HG03432 (cell line): ENCODE measurements around the gene GJB4.

ENCODE experiments used
- ATAC-seq: cut with Tn5 transposase; IDR thresholded peaks from one replicate; pipeline ENCODE4 v1.9.1; 2021; ENCODE audit warnings: mild to moderate bottlenecking, moderate library complexity; ENCODE audit not compliant: unreplicated experiment

Gene GJB4

DNA sequence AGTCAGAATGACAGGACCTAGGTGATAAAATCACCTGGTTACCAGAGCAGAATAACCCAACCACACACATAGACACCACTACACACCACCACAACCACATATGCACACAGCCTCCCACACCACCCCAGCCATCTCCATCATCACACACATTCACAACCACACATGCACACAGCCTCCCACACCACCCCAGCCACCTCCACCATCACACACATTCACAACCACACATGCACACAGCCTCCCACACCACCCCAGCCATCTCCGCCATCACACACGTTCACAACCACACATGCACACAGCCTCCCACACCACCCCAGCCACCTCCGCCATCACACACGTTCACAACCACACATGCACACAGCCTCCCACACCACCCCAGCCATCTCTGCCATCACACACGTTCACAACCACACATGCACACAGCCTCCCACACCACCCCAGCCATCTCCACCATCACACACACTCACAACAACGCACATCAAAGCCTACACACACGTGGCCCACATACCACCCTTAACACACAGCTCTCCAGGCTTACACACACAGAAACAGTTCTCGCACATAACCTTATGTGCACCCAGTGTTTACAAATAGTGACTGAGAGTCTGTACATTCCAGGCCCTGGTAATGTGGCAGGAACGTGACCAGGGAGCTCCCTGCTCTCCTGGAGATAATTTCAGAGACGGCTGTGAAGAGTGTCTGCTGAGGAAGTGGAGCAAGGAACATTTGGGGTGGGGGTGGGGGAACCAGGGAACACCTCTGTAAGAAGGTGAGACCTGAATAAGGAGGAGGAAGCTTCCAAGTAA lies 18.2 kb downstream of the GJB4 start:
- no peak for ATAC-seq

DNA sequence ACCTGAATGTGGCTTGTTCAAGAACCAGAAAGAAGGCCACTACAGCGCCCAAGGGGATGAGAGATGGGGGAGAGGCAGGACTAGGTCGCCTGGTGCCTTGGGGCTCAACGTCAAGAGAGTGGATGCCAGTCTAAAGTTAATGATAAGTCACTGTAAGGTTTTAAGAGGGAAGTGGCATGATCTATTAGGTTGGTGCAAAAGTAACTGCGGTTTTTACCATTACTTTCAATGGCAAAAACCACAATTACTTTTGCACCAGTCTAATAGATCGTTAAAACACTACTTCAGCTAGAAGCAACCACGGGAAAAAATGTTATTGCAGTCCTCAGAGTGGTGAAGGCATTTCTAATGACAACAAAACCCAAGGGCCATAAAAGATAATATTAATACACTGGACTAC lies 18.8 kb downstream of the GJB4 start:
- no peak for ATAC-seq

DNA sequence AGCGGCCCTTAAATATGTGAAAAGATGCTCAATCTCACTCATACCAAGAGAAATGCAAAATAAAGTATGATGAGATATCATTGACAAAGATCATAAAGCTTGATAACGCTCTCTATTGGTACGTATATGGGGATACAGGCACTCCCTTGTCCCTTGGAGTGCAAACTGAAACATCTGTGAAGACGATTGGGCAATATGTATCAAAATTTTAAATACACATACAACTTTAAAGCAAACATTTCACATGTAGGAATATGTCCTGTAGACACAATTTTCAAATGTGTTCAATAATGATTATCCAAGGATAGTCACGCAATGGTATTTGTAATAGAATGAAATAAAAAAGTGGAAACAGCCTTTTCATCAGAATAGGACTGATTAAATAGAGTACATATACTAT lies 19.5 kb downstream of the GJB4 start:
- ATAC-seq, result no peak

DNA sequence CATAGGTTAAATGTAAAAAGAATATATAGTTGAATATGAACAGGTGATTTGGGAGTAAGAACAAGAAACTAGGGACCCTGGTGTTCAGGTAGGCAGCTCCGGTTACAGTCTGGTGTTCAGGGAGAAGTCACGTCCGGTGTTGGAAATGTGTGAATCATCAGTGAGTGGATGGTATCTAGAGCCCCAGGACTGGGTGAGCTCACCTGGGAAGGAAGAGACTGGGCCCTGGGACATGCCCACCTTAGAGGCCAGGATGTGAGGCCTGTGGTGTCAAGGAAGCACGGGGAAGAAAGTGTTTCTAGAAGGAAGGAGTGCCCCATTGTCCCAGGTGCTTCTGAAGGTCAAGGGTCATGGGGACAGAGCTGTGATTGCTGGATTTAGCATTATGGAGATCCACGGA lies 20.0 kb downstream of the GJB4 start:
- no peak for ATAC-seq

DNA sequence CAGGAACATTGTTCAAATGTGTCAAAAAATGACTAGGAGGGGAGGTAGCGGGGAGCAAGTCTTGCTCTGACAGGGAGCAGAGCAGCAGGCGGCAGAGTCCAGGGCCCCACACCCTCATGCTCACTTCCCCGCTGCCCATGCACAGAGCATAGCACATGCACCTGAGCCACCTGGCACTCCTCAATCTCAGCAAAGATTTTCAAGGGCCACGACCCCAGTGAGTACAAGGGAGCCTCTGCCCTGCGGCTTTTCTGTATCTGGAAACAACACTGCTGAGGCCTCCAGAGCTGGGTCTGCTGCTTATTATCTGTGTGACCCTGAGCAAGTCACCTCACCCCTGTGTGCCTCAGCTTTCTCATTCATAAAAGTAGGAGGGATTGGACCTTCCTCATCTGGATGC lies 20.4 kb downstream of the GJB4 start:
- ATAC-seq, result no peak

DNA sequence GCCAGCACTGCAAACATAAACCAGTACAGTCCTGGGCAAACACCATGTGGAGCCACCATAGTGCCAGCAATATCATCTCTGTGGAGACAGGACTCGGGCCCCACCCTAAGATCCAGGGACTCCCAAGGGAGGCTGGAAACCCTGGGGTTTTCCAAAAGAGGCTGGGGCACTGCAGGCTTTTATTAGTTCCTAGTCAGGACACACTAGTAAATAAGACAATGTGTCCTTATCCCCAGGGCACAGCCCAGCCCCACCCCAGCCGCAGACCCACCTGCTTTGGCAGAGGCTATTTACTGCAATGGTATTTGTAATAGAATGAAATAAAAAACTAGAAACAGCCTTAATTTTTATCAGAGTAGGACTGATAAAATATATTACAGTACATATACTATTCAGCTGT lies 21.0 kb downstream of the GJB4 start:
- no peak for ATAC-seq

DNA sequence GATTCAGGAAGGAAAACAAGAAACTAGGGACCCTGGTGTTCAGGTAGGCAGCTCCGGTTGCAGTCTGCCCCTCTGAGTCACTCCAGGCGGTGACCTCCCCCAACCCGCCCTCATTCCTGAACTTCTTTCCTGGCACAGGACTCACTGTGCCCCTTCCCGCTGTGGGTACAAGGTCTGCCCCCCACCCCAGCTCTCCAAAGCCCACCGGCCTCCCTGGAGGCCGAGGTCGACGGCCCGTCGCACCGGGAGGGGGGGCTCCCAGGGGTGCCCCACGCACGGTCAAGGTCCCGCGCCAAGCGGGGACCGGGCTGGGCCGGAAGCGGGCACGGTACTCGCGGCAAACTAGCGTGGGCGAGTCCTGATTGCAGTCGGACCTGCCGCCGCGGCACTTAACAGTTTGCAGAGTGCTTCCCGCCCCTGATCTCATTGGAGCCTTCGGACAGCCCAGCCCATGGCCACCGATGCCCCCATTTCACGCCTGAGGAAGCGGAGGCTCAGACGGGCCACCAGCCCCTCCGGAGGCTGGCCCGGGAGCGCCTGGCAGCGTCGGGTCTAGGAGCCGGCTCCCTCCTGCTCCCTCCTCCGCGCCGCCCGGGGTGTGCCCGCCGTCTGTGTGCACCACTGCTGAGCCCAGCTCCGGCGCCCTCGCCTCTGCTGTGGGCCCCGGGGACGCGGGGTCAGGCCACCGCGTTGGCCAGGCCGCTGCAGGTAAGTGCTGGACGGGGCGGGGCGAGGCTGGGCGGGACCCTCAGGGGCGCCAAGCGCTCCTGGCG lies 21.7 kb downstream of the GJB4 start, which contains the start of gene GJB3:
Gene GJB3, plus strand, starts transcription at position 144 of the 773 bp plus-strand sequence. CDS start 3,549 bp downstream, outside the sequence.
- ATAC-seq, result no peak

- ATAC-seq, result no peak
These were observed 22.4 kb downstream of the GJB4 start for GRCh38 chr1:34781844-34782391.

GRCh38 chr1:34784751-34785221 lies 25.2 kb downstream of the GJB4 start:
- ATAC-seq, result no peak

DNA sequence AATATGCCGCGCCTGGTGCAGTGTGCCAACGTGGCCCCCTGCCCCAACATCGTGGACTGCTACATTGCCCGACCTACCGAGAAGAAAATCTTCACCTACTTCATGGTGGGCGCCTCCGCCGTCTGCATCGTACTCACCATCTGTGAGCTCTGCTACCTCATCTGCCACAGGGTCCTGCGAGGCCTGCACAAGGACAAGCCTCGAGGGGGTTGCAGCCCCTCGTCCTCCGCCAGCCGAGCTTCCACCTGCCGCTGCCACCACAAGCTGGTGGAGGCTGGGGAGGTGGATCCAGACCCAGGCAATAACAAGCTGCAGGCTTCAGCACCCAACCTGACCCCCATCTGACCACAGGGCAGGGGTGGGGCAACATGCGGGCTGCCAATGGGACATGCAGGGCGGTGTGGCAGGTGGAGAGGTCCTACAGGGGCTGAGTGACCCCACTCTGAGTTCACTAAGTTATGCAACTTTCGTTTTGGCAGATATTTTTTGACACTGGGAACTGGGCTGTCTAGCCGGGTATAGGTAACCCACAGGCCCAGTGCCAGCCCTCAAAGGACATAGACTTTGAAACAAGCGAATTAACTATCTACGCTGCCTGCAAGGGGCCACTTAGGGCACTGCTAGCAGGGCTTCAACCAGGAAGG lies 25.8 kb downstream of the GJB4 start:
- ATAC-seq, result no peak

DNA sequence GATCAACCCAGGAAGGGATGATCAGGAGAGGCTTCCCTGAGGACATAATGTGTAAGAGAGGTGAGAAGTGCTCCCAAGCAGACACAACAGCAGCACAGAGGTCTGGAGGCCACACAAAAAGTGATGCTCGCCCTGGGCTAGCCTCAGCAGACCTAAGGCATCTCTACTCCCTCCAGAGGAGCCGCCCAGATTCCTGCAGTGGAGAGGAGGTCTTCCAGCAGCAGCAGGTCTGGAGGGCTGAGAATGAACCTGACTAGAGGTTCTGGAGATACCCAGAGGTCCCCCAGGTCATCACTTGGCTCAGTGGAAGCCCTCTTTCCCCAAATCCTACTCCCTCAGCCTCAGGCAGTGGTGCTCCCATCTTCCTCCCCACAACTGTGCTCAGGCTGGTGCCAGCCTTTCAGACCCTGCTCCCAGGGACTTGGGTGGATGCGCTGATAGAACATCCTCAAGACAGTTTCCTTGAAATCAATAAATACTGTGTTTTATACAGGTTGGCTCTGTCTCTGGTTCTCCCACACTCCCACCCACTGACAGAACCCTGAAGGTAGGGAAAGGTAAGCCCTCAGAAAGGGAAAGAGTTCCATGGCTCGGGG lies 26.4 kb downstream of the GJB4 start:
- ATAC-seq, result no peak

DNA sequence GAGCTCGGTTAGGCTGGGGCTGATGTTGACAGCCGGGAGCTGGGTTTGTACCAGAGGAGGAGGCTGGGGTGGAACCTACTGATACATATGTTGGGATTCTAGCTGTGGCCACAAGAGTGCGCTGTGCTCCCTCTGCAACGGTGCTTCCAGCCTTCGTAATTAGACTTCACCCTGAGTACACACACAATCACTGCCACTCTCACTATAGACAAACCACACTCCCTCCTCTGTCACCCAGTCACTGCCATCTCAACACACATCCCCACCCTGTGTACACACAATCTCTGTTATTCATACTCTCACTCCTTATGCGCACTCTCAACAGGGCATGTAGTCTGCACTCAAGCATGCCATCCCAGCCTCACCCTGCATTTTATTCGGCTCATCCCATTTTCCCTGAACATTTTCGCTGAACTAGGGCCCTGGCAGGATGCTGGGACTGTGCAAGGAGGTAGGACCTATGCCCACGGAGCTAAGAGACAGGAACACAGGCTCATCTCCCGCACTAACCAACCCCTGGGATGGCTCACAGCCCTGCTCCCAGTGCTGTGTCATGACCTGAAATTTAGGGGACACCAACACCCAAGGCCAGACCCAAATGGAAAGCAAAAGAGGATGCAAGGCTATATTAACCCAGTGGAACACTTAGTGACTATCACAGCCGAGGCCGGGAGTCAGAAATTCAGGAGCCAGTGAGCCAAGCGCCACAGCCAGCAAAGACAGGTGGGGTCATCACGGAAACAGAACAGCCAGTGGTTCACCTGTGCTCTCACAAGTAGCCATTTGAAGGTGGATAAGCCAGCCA lies 27.2 kb downstream of the GJB4 start:
- ATAC-seq, result peak; percentile 56

DNA sequence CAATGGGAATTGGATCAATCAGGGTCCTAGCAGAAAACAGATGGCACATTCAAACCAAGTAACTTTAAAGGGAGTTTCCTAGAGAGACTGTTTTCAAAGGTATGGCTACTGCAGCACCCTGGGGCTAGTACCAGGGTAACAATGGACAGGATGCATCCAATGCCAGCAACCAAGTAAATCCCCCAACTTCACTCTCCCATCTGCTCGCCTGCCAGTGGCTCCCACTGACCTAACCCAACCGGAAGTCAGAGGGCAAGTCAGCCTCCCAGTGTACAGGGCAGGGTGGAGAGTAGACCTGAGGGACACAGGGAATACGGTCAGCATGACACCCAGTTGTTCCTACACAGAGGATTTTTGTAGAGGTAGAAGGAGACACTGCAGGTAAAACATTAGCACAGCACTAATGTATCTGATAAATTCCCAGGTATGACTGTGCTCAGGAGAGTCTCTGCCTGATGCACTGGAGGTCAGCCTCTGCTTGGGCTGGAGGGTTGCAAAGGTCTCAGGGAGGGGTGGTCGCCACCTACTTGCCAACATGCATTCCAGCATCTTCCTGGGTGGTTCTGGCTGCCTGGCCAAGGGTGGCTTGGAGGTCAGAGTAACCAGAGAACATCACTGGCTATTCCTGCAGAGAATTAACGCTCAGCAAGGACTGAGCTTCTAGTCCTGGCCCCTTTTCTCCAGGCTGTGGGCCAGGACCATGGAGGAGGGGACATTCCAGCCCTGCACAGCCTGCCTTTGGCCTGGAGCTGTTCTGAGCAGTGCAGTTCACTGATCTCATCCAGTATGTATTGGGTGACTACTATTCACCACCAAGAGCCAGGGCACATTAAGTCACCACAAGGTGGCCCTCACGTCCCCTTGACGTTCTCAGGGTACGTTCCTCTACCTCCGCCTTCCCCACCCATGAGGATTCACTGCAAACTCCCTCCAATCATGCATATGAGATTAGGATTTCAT lies 28.2 kb downstream of the GJB4 start:
- no peak for ATAC-seq

DNA sequence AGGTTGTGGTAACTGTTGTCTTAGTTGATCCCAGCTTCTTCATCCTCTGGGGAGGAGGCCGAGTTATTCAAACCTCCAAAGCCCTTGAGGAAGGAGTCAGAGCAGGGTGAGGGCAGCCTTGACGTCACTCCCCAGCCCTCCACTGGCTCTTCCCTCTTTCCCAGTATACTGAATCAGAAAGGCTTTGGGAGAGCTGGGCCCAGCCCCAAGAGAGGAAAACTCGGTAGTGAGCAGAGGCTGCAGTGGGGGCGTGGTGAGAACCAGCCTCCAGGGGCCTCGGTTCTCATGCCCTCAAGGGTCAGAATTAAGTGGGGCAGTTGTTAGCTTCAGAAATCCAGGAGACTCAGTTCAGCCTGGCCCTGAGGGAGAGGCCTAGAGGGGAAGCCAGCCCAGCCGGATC lies 31.4 kb downstream of the GJB4 start:
- no peak for ATAC-seq

- ATAC-seq, result no peak
These were observed 32.9 kb downstream of the GJB4 start for GRCh38 chr1:34792424-34792823.

GRCh38 chr1:34792868-34793727 lies 33.6 kb downstream of the GJB4 start, which contains the start of gene GJA4:
Gene GJA4, plus strand, starts transcription at chr1:34792999. Its CDS starts 1,215 bp downstream, at chr1:34794214.
- no peak for ATAC-seq

DNA sequence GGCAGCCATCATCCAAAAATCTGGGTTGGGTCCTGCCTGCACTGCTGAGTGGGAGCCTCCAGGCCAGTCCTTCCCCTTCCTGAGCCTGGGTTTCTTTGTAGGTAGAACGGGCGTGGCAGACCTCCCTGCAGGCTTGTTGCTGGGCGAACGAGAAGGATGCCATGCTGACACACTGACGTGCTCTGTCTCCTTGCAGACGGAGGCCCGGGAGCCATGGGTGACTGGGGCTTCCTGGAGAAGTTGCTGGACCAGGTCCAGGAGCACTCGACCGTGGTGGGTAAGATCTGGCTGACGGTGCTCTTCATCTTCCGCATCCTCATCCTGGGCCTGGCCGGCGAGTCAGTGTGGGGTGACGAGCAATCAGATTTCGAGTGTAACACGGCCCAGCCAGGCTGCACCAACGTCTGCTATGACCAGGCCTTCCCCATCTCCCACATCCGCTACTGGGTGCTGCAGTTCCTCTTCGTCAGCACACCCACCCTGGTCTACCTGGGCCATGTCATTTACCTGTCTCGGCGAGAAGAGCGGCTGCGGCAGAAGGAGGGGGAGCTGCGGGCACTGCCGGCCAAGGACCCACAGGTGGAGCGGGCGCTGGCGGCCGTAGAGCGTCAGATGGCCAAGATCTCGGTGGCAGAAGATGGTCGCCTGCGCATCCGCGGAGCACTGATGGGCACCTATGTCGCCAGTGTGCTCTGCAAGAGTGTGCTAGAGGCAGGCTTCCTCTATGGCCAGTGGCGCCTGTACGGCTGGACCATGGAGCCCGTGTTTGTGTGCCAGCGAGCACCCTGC lies 34.7 kb downstream of the GJB4 start:
- ATAC-seq, result no peak
